OCI-M2 (cell line): ENCODE data around the gene PTPN7.

Experiments
- DNase-seq: peaks from one replicate; lab custom pipeline; 2025; ENCODE audit not compliant: unreplicated experiment; lab: John Stamatoyannopoulos, UW

PTPN7 gene

DNA sequence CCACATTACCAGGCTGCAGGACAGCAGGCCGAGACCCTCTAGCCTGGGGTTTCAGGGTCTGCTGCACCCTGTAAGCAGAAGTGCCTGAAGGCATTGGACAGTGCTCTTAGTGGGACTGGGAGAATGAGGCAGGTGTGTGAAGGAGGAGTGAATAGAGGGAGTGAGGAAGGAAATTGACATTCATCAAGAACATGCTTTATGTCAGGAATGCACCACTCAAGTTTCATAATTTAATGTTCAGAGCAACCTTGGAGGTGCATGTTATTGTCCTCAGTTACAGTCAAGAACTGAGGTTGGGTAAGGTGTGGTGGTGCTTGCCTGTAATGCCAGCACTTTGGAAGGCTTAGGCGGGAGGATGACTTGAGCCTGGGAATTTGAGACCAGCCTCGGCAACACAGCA, 49.4 kb downstream of the PTPN7 start:
- no peak for DNase-seq

DNA sequence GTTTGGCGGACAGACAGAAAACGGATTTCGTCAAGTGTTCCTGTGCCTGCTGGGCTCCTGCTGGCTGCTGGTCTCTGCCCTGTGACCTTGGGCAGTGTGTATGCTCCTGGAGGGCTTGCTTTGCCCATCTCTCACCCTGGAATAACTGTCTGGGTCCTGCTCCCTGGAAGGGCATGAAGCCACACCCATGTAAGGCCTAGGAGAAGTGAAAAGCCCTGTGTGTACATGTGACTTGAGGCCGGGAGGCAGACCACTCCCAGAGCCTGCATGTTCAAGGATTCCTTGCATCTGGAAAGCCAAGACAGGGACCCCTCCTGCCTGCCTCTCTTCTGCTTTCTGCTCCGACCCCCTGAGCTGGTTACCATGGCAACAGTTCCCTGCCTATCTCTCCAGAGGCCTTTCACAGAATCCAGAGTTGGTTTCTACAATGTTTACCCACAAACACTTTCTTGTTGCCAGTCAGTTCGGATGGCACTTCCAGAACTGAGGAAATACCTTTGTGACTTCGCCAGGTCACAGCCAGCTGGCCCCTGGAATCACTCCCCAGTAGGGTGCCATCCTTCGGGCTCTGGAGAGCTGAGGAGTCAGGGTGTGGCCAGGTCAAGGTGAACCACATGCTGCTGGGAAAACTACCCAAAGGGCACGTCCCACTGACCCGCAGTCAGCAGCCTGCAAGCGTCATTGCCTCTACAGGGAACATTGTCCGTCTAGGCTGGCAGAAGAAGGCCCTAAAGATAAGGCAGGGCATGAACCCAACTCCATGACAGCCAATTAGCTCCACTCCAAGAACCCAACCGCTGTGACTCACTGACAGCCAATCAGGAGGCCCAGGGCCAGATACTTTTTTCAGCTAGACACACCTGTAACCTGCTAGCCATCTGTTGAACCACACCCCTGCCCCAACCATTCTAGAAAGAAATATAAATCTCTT, 52.3 kb downstream of the PTPN7 start:
- DNase-seq: no peak

DNA sequence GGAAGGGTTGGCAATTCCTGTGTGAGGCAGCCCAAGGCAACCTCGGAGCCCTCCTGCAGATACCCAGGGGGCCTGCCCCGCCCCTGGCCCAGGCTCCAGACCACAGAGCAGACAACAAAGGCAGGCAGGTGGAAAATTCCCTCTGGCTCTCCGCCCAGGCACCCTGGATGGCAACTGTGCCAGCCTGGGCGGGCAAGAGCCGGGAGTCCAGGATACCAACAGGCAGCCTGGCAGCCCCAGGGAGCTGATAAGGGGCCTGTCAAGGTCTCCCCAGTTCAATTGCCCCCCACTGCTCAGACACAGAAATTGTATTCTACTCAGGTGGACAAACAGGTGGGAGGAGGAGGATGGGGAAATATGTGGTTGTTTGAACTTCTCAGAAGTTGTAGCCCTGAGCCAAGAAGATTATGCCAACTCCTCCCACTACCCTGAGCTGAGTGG, 53.1 kb downstream of the PTPN7 start:
- DNase-seq: no peak

DNA sequence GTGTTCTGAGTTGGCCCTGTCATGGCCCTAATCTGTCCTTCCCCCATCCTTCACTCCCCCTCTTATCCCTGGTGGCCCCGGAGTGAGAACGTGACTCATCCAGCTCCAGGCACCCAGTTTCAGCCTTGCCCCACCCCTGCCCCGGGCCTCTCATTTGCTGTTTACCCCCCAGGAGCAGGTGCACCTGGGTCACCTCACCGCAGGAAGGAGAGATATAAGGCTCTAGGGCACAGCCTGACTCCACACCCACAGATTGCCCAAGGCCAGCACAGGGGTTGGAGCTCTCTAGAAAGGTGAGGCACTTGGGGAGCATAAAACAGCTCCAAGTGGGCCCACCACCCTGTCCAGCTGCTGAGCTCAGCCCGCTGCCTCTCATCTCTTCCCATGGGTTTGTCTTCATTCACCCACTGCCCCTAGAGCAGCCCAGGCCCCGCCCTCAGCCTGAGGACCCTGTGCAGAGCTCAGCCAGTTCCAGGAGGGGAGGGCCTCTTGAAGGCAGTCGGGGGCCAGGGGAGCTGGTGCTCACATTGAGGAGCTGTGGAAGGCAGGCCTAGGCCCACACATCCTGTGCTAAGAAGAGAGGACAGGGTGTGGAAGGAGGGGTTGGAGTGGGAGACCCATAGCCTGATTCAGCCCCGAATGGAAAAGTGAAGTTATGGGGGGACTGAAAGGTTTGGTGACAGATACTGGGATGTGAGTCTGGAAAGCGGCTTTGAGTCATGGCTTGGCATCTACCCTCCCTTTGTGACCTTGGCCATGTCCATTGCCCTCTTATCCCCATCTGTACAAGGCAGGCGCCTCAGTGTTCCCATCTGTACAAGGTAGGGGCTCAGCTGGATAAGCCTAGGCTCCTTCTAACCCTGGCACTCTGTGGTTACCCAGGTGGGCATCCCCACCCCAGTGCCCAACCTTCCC, 53.8 kb downstream of the PTPN7 start:
- DNase-seq: no peak

DNA sequence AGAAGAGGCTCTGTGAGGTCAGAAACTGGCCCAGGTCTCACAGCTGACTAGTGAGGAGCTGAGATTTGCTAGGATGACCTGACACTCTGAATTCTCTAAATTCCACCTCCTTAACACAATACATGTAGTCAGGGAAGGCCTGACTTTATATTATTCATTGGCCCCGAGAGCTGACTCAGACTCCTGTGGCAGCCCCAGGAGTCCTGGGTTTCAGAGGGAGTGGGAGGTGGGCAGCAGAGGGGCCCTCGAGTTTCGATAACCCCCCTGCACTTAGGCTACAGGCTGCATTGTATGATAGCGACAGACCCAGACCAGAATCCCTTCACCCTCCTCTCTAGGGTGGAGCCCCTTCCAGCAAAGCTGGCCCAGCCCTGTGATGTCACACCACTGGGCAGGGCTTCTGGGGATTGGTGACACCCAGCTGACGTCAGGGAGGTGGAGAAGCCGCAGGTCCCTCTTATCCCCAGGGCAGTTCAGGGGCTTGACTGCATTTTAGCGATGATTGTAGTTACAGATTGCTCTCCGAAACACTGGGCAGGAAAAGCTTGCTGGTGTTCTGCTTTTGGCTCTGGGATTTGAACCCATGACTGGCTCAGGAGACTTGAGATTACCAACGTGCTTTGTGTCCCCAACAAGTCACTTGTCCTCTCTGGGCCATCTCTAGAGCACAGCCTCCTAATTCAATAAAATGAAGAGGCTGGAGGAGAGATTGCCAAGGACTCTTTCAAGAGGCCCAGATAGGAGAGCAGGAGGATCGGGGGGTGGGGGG, 54.6 kb downstream of the PTPN7 start:
- DNase-seq: no peak

DNA sequence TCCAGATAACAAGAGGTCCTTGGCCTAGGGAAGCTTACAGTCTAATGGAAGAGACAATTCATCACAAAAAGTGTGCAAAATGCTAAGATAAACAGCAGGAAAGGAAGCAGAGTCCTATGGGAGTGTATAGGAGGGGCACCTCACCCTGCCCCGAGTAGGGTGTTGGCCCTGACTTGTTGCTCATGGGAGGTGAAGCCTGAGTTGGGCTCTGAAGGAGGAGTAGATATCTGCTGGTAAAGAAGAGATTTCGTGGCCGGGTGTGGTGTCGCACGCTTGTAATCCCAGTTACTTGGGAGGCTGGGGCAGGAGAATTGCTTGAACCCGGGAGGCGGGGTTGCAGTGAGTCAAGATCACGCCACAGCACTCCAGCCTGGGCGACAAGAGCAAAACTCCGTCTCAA, 56.3 kb downstream of the PTPN7 start:
- DNase-seq: no peak

DNA sequence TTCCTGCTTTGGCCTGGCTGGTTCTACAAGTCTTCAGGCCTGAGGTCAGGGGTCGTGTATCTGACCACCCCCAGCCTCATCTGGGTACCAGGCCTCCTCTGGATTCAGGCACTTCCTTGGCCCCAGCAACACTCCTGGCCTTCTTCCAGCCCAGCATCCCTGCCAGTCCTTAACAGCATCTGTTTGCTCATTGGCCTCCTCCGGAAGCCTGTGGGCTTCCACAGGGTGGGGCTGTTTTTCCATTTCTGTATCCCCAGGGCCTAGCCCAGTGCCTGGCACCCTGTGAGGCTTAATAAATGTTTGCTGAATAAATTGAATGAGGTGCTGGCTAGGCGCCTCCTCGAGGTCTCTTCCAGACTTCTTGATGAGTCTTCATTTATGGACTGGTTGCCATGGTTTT, 59.2 kb downstream of the PTPN7 start:
- no peak for DNase-seq
